Neural cell (in vitro differentiated cells): ENCODE data around the gene GVQW3.

Experiments
- CTCF ChIP-seq: fragments of 450-650 bp; IDR thresholded peaks from 2 replicates; pipeline ENCODE4 v1.5.1; 2014; ENCODE audit warnings: antibody characterized with exemption, mild to moderate bottlenecking, moderate library complexity; ENCODE audit not compliant: poor library complexity, severe bottlenecking
- EP300 ChIP-seq: fragments of 450-650 bp; conservative IDR thresholded peaks from 2 replicates; pipeline ENCODE4 v1.6.1; 2014; ENCODE audit warnings: antibody characterized with exemption, mild to moderate bottlenecking, moderate library complexity; ENCODE audit not compliant: poor library complexity, severe bottlenecking
- EZH2 ChIP-seq: fragments of 200-600, 300-800 bp; shearing (Covaris generic), sonication (generic); IDR thresholded peaks from 2 replicates; pipeline ENCODE4 v1.6.1; 2014; ENCODE audit warnings: antibody characterized with exemption, low read length, borderline replicate concordance, mild to moderate bottlenecking; ENCODE audit not compliant: insufficient read depth, poor library complexity, severe bottlenecking
- MXI1 ChIP-seq: fragments of 450-650 bp; conservative IDR thresholded peaks from 2 replicates; pipeline ENCODE4 v1.6.1; 2014; ENCODE audit warnings: antibody characterized with exemption, mild to moderate bottlenecking; ENCODE audit not compliant: poor library complexity, severe bottlenecking
- POLR2AphosphoS5 ChIP-seq: IDR thresholded peaks from 2 replicates; pipeline ENCODE4 v1.6.1; 2012
- RAD21 ChIP-seq: fragments of 450-650 bp; conservative IDR thresholded peaks from 2 replicates; pipeline ENCODE4 v1.6.1; 2014; ENCODE audit warnings: antibody characterized with exemption, mild to moderate bottlenecking, moderate library complexity
- SMC3 ChIP-seq: fragments of 450-650 bp; conservative IDR thresholded peaks from 2 replicates; pipeline ENCODE4 v1.6.1; 2014; ENCODE audit warnings: antibody characterized with exemption, mild to moderate bottlenecking, moderate library complexity; ENCODE audit not compliant: poor library complexity
- TAF1 ChIP-seq: IDR thresholded peaks from 2 replicates; pipeline ENCODE4 v1.6.1; 2012; ENCODE audit warnings: low read depth
- TF ChIP-seq, protein P1 (sequence below): IDR thresholded peaks from 2 replicates; pipeline ENCODE4 v1.6.1; 2012; ENCODE audit warnings: borderline replicate concordance

DNA sequence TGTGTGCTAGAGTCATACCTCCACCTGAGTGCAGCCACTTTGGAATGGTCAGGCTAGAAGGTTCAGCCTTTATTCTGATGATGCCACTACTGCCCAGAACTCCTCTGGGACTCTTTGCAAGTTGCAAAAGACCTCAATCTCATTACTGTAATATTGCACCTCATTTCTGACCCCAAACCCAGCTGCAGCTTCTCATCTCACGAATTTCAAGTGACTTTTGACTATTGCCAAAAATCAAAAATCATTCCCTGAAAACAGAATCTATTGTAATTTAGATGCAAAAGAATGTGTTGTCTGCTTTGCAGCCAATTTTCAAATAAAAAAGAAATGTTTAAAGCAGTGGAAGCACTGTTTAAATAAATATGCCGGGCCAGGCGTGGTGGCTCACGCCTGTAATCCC, 25.2 kb downstream of the GVQW3 start:
- TF ChIP-seq CTCF (no peak), EZH2 (no peak), RAD21 (no peak), EP300 (no peak), MXI1 (no peak), POLR2AphosphoS5 (no peak), TAF1 (no peak), SMC3 (no peak)
- TF ChIP-seq, protein P1, sequence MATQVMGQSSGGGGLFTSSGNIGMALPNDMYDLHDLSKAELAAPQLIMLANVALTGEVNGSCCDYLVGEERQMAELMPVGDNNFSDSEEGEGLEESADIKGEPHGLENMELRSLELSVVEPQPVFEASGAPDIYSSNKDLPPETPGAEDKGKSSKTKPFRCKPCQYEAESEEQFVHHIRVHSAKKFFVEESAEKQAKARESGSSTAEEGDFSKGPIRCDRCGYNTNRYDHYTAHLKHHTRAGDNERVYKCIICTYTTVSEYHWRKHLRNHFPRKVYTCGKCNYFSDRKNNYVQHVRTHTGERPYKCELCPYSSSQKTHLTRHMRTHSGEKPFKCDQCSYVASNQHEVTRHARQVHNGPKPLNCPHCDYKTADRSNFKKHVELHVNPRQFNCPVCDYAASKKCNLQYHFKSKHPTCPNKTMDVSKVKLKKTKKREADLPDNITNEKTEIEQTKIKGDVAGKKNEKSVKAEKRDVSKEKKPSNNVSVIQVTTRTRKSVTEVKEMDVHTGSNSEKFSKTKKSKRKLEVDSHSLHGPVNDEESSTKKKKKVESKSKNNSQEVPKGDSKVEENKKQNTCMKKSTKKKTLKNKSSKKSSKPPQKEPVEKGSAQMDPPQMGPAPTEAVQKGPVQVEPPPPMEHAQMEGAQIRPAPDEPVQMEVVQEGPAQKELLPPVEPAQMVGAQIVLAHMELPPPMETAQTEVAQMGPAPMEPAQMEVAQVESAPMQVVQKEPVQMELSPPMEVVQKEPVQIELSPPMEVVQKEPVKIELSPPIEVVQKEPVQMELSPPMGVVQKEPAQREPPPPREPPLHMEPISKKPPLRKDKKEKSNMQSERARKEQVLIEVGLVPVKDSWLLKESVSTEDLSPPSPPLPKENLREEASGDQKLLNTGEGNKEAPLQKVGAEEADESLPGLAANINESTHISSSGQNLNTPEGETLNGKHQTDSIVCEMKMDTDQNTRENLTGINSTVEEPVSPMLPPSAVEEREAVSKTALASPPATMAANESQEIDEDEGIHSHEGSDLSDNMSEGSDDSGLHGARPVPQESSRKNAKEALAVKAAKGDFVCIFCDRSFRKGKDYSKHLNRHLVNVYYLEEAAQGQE, result no peak
